ENCODE data around the gene TLCD3B. TPM values are rescaled to one million over a fixed set of nuclear protein-coding genes. Genes with fewer than 3 reads are reported as not detected.
A peak's percentile ranks its signal among the peaks of the same experiment; 100 is the strongest.

TLCD3B gene
- total RNA-seq, 4 donors from 2014 or later = 0.23 TPM; not detected in 3

DNA sequence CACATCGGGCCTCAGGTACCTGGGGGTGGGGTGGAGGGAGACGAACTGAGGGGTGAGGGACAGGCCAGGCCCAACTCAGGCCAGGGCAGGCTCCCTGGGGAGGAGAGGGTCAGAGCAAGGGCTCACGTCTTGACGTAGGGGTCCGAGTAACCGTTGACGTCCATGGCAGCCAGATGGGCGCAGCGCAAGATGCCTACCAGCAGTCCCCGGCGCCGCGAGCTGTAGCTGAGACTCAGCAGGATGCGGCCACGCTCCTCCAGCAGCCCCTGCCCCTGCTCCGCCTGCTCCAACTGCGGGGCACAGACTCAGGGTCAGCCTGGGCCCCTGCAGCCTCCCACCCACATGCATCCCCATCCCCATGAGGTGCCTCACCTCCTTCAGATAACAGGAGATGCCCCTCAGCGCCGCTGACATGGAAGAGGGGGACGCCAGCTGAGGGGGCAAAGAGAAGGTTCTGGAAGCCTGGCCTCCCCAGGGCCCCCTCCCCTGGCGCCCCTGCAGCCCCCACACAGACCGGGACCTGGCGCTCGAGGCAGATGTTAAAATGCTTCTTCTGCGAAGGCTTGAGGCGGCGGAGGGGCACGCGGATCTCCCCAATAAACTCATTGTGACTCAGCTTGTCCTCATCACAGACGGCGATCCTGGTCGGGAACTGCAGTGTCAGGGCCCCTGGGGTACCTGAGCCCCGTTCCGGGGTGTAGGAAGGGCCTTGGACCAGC lies 24.3 kb downstream of the TLCD3B start:
- TF ChIP-seq POLR2A (IDR thresholded peaks at IDR 0.05; ENCODE audit: low read depth) (no peak), POLR2AphosphoS5 (IDR thresholded peaks at IDR 0.05) (no peak), EP300 (IDR thresholded peaks at IDR 0.05) (no peak)
- TF ChIP-seq, protein P1, sequence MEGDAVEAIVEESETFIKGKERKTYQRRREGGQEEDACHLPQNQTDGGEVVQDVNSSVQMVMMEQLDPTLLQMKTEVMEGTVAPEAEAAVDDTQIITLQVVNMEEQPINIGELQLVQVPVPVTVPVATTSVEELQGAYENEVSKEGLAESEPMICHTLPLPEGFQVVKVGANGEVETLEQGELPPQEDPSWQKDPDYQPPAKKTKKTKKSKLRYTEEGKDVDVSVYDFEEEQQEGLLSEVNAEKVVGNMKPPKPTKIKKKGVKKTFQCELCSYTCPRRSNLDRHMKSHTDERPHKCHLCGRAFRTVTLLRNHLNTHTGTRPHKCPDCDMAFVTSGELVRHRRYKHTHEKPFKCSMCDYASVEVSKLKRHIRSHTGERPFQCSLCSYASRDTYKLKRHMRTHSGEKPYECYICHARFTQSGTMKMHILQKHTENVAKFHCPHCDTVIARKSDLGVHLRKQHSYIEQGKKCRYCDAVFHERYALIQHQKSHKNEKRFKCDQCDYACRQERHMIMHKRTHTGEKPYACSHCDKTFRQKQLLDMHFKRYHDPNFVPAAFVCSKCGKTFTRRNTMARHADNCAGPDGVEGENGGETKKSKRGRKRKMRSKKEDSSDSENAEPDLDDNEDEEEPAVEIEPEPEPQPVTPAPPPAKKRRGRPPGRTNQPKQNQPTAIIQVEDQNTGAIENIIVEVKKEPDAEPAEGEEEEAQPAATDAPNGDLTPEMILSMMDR (IDR thresholded peaks at IDR 0.05) = no peak
- H3K27ac ChIP-seq (replicated peaks in 1 of 4) = no peak overlapping the region
- WGBS = 83% methylated on average over 30 of the region's 34 CpGs
- no peak for DNase-seq (ENCODE audit: extremely low spot score)
- H3K9me3 ChIP-seq = no peaks in the 10 kb centered on the region
- H3K27me3 ChIP-seq = peaks cover 10 to 48% (median 30%) of the 10 kb centered on the region in 4 donors
- H3K4me3 ChIP-seq = no peak overlapping the region
- intact Hi-C loops (cut with DNase I) = loop anchor here (10.0 kb wide), 1 partner anchor 142 kb away; the partner anchor contains the start of gene CDIPT
- peaks cover 0 to 21% (median 18%) of the 10 kb centered on the region in 4 donors for H3K36me3 ChIP-seq
- peaks cover 19 to 33% (median 31%) of the 10 kb centered on the region in 4 donors for H3K4me1 ChIP-seq

DNA sequence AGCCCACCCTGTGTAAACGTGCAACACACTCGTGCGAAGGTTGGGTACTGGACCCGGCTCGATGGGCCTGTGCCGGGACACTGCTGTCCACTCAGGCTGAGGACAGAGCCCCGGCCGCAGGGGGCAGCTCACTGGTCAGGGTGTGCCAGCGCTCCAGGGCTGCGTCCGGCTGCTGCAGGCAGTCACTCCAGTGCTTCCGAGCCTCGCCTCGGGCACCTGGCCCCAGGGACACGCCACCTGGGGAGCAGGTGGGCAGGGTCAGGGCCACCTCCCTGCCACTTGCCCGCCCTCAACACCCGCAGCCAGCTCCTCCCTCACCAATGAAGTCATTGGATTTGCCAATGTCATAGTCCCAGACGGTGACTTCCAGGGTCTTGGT lies 25.0 kb downstream of the TLCD3B start:
- DNase-seq (ENCODE audit: extremely low spot score) = no peak
- H3K4me3 ChIP-seq = no peak overlapping the region
- peaks cover 11 to 25% (median 24%) of the 10 kb centered on the region in 4 donors for H3K4me1 ChIP-seq
- H3K27ac ChIP-seq (replicated peaks in 1 of 4) = no peak overlapping the region
- peaks cover 0 to 28% (median 22%) of the 10 kb centered on the region in 4 donors for H3K36me3 ChIP-seq
- intact Hi-C loops (cut with DNase I) = loop anchor here (10.0 kb wide), 1 partner anchor 141 kb away; the partner anchor contains the start of gene CDIPT
- H3K9me3 ChIP-seq = no peaks in the 10 kb centered on the region
- TF ChIP-seq POLR2AphosphoS5 (IDR thresholded peaks at IDR 0.05) = no peak
- WGBS = 93% methylated on average over 7 of the region's 18 CpGs
- peaks cover 5 to 41% (median 22%) of the 10 kb centered on the region in 4 donors for H3K27me3 ChIP-seq

DNA sequence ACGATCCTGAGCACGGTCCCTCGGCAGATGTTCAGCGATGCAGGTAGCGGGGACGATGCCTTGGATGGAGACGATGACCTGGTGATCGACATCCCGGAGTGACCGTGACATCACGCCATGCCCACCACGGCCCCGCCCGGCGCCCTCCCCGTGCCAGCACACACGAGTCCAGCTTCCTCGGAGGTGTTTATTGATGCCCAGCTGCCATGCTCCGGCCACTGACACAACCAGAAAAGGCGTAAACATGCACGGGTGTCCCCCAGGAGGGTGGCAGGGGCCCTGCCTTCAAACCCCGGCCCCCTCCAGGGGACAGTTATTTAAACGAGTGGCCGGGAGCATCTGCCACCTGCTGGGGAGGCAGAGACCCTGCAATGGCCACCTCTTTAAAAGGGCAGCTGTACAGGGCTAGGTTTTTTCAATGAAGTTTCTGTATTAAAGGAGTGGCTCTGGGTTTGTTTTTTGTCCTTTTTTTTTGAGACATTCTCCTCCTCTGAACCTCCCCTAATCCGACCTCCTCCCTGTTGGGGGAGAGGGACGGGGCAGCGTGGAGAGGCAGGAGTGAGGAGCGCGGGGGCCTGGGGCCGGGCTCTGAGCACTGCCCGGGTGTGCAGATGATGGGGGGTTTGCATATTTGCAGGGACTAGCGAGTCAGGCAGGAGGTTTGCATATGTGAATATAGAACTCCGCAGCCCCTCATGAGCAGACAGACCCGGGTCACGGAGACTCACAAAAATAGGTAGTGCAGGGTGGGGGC lies 25.6 kb downstream of the TLCD3B start:
- H3K27me3 ChIP-seq = peaks cover 0 to 35% (median 17%) of the 10 kb centered on the region in 4 donors
- 47% methylated on average over 25 of the region's 35 CpGs for WGBS
- TF ChIP-seq, protein P1 (IDR thresholded peaks at IDR 0.05) = peak; percentile 74 to 94 (median 80)
- TF ChIP-seq POLR2A (IDR thresholded peaks at IDR 0.05; ENCODE audit: low read depth) = no peak
- peaks cover 6 to 20% (median 18%) of the 10 kb centered on the region in 4 donors for H3K4me1 ChIP-seq
- DNase-seq (ENCODE audit: extremely low spot score) = no peak
- H3K36me3 ChIP-seq = peaks cover 0 to 34% (median 28%) of the 10 kb centered on the region in 4 donors
- H3K27ac ChIP-seq (replicated peaks in 1 of 4) = no peak overlapping the region
- H3K4me3 ChIP-seq = peak overlapping the region in 1 of 4 donors; percentile 15
- no peaks in the 10 kb centered on the region for H3K9me3 ChIP-seq
- intact Hi-C loops (cut with DNase I) = loop anchor here (10.0 kb wide), 1 partner anchor 141 kb away; the partner anchor contains the start of gene CDIPT

DNA sequence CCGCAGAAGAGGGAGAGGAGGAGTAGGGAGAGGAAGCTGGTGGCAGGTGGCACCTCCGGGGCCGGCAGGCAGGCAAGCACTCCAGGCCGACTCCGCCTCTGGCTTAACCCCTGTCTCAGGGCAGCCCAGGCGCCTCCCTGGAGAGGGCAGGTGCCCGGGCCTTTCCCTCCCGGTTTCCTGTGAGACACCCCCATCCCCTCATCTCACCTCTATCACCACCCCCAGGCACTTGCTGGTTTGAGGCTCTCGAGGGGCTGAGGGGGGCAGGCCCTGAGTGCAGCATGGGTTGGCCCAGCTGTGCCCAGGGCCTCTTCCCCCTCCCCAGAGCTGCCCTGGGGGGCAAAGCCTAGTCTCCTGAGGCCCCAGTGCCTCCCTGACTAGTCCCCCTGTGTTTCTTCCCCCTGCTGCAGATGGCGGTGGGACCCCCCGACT lies 26.2 kb downstream of the TLCD3B start:
- peaks cover 2 to 13% (median 11%) of the 10 kb centered on the region in 4 donors for H3K4me1 ChIP-seq
- no peak for DNase-seq (ENCODE audit: extremely low spot score)
- intact Hi-C loops (cut with DNase I) = loop anchor here (10.0 kb wide), 1 partner anchor 140 kb away; the partner anchor contains the start of gene CDIPT
- no peaks in the 10 kb centered on the region for H3K9me3 ChIP-seq
- H3K36me3 ChIP-seq = peaks cover 0 to 40% (median 35%) of the 10 kb centered on the region in 4 donors
- H3K27me3 ChIP-seq = peaks cover 0 to 28% (median 10%) of the 10 kb centered on the region in 4 donors
- H3K4me3 ChIP-seq = no peak overlapping the region
- TF ChIP-seq, protein P1 (IDR thresholded peaks at IDR 0.05) = no peak
- no peak for TF ChIP-seq POLR2AphosphoS5 (IDR thresholded peaks at IDR 0.05)
- no peak for TF ChIP-seq POLR2A (IDR thresholded peaks at IDR 0.05; ENCODE audit: low read depth)
- no peak overlapping the region for H3K27ac ChIP-seq (replicated peaks in 1 of 4)
- 58% methylated on average over 8 of the region's 11 CpGs for WGBS

DNA sequence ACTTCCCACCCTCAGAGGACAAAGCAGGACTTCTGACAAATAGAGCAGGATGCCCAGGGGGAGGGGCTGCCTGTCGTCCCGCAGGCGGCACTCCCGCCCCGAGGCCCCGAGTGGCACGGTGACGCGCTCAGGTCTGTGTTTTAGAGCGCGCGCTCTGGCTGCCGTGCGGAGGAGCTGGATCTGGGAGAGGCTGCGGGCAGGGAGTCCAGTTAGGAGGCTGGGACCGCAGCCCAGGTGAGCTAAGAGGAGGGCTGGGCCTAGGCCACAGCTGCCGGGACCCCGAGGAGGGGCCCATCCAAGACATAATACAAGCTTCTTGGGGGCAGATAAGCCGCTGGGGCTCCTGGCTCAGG lies 26.7 kb downstream of the TLCD3B start:
- WGBS = 59% methylated on average over 5 of the region's 19 CpGs
- Histone ChIP-seq H3K4me3 (no peak overlapping the region), H3K27me3 (peaks cover 0 to 24% (median 5%) of the 10 kb centered on the region in 4 donors), H3K36me3 (peaks cover 0 to 45% (median 37%) of the 10 kb centered on the region in 4 donors), H3K27ac (replicated peaks in 1 of 4) (no peak overlapping the region), H3K4me1 (peaks cover 2 to 12% (median 11%) of the 10 kb centered on the region in 4 donors), H3K9me3 (no peaks in the 10 kb centered on the region)
- no peak for DNase-seq (ENCODE audit: extremely low spot score)
- TF ChIP-seq EP300 (IDR thresholded peaks at IDR 0.05) = no peak
- no peak for TF ChIP-seq POLR2AphosphoS5 (IDR thresholded peaks at IDR 0.05)
- TF ChIP-seq, protein P1 (IDR thresholded peaks at IDR 0.05) = no peak
- TF ChIP-seq POLR2A (IDR thresholded peaks at IDR 0.05; ENCODE audit: low read depth) = no peak
- intact Hi-C loops (cut with DNase I) = loop anchor here (10.0 kb wide), 1 partner anchor 140 kb away; the partner anchor contains the start of gene CDIPT
